NCI-H446 treated with DMSO at 0.1 percent for 48 hours (cell line): ENCODE measurements around the gene MT1M.
A peak's percentile ranks its signal among the peaks of the same experiment; 100 is the strongest.
"Not testable (repeated sequence)": the region's sequence is repeated elsewhere in the genome, so short reads cannot be mapped to it uniquely, and the experiment has no call there.

ENCODE experiments used
- DNase-seq: peaks from one replicate; lab custom pipeline; 2025; lab: John Stamatoyannopoulos, UW

MT1M gene

DNA sequence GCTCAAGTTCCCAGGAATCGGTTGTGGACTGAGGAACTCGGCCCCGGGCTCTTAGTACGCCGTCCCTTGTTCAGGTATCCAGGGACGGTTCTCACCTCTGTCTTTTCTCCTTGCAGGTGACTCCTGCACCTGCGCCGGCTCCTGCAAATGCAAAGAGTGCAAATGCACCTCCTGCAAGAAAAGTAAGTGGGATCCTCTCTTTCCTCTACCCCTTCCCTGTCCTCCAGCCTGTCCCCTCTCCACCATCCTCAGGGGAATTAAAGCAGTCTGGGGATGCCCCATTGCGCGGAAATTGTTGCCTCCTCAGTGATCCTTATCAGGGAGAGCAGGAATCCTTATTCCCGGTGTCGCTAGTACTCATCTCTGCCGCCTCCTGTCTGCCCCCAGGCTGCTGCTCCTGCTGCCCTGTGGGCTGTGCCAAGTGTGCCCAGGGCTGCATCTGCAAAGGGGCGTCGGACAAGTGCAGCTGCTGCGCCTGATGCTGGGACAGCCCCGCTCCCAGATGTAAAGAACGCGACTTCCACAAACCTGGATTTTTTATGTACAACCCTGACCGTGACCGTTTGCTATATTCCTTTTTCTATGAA is 23.5 kb upstream of the MT1M start:
- DNase-seq: no peak

DNA sequence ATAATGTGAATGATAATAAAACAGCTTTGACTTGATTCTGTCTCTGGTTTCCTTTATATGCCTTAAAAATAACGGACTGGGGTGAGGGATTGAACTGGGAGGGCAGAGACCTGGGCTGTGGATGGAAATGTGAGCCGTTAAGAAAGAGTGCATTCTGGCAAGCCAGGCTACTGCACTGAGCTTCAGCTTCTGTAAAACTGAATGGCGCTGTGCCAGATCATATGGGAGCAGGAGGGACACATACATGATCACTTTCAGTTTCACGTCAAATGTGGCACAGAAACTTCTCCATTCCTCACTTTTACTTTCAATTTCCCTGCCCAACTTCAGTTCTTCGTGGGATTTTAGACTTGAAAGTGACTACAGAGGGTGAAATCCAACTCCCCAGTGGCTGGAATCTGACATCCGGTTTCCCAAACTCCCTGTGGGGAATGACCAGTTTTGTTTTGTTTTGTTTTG is 23.0 kb upstream of the MT1M start:
- peak; percentile 5 for DNase-seq

DNA sequence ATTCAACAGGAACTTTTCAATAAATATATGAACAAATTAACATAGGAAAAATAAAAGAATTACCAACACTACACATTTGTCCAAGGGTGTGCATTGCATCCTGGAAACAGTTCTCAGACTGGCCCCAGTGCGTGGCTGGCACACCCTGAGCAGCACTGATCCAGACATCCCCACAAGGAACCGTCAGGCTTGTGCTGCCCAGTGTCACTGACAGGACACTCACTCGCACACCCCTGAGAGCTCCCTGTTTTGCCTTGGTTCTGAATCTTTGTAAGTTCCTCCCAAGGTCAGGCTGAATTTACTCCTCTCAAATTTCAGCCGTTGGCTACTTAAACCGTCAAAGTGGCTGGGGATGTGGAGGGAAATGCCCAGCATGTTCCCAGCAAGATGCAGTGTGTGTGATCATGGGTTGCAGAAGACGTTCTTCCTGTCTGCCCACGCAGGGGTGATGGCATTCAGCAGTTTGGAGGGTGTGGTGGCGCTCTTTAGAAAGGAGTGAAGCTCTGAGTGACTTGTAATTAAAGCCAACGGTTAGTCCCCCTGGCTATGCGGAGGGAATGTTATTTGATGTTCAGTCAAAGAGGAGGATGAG is 22.3 kb upstream of the MT1M start:
- DNase-seq: no peak

DNA sequence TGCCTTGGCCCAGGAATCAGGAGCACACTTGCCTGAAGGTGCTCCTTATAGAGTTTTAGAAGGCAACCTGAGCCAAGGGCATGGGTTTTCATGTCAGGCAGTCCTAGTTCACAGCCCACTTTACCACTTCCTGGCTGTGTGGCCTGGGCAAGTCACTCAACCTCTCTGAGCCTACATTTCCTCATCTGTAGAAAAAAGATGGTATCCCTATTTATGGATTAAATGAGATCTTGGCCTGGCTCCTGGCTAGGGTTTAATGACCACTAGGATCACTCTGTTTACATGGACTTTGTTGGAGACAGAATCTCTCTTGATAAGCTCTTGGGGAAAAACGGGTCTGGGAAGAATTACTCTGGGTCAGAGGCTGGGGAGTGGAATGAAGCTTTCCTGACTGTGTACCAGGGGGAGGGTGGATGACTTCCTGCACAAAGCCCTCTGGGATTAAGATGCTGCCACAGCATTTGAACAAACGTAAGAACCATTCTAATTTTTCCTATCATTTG is 21.8 kb upstream of the MT1M start:
- no peak for DNase-seq

DNA sequence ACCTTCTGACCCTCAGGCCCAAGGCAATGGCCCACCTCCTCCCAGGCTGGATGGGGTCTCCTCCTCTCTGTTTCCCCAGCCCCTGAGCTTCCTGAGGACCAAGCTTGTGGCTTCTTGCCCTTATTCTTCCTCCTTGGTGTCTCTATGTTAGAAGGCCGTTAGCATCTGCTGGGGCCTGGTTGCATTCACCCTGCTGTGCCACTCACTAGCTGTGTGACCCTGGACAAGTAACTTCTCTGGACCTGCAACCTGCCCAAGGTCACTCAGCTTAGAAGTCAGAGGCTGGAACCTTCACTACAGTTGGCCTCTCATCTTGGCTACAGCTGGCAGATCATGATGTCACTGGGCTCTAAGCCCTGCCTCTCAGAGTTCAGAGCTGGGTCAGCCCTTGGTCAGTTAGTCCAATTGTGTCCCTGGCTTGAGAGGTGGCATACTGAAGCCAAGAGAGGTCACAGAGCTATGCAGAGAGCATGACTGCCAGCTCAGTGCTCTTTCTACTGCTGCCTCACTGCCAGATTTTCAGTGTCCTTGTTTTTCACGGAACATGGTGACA is 21.1 kb upstream of the MT1M start:
- DNase-seq: no peak

DNA sequence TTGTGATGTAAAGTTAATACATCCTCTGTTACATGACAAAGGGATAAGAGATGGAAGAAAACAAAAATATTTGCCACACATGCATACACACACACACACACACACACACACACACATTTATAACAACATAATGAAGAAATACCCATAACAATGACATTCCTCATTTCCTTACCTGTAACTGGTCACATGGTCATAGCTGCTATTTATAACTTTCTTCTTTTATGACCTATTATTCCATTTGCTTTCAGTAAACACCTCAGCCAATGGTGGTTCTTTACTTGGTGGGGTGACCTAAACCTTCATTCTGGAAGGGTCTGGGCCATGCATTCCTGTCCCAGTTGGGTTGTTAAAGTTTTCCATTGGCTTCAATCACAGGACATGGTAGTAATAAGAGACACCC is 18.8 kb upstream of the MT1M start:
- no peak for DNase-seq

DNA sequence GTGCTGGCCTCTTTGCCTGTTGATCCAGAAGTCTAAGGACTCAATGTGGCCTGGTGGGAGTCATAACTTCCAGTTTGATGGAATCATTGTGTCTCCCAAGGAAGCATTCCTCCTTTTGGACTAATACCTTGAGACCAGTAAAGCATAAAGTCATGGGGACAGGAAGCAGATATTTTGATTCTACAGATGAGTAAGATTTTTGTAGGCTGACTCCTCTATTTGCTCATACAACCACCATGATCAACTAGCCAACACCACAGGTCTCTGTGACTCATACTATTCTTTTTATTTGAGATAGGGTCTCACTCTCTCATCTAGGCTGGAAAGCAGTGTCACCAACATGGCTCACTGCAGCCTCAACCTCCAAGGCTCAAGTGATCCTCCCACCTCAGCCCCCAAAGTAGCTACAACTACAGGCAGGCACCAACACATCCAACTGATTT is 17.9 kb upstream of the MT1M start:
- DNase-seq: no peak

DNA sequence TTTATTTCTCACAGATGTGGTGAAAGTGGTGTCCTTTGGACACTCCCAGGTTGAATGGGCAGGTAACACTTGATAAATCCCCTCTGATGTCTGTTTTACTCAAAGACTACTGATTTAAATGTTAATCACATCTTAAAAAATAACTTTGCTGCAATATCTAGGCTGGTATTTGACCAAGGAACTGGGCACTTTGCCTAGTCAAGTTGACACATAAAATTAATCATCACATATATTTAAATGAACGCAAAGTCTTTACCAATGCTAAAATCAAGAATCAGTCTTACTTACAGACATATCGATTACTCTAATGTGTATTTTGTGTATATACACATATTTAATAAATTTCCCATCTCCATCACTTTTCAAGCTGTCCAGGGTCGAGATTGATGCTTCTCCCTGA is 17.1 kb upstream of the MT1M start:
- no peak for DNase-seq

DNA sequence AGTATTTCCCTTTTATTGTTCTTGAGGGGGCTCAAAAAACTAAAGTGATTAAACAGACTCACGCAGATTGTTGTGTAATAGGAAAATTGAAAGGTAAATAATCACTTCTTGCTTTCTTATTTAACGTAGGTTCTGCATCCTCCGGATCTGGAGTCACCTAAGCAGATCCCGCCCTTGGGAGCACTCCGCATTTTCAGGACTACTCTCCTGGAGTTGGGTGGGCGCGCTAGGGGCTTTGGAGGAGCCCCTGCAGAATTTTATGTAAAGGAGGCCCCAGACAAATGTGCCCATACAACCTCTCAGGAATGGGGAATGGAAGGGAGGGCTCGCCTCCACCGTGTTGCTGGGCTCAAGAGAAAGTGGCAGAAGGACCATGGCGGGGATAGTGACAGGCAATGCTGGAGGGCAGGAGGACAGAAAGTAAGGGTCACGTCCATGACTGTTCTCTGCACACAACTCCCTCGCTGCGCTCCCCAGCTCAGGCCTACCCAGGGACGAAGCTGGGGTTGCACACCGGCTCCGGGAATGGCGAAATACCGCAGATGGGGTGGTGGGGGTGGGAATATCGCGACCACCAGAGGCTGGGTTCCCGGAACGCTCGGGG is 15.7 kb upstream of the MT1M start:
- no peak for DNase-seq

DNA sequence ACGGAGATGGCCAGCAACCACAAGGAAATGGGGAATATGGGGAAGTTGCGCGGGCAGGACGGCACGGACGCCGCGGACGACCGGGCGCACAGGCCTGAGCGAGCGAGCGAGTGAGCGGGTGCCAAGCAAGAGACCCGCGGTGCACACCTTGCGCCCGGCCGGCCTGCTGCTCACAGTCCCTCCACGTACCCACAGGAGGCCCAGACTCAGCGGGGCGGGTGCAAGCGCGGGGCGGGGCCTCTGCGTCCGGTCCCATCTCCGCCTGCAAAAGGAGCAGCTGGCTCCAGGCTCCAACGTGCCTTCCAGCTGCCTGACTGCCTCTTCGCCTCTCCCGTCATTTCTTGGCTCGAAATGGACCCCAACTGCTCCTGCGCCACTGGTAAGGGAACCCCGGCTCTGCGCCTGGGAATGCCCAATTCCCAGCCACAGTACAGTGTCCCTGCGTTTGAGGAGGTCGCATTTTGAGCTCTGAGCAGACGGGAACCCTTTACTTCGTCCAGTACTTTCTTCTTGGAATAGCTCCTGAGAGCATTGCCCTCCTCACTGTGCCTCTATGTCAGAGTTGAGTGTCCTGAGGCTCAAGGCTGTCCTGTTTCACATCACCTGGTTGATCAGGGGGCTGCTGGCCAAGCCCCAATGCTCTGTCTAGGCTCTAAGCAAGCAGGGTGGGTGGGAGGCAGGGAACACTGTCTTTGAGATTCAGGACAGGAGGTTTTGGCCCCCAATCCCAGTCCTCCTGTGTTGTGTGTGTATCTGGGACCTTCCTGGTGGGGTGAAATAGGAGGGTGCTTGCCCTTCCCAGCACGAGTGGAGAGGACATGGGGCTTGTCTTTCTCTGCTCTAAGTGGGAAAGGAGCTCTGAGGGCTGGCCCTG is 15.0 kb upstream of the MT1M start:
- DNase-seq: no peak

DNA sequence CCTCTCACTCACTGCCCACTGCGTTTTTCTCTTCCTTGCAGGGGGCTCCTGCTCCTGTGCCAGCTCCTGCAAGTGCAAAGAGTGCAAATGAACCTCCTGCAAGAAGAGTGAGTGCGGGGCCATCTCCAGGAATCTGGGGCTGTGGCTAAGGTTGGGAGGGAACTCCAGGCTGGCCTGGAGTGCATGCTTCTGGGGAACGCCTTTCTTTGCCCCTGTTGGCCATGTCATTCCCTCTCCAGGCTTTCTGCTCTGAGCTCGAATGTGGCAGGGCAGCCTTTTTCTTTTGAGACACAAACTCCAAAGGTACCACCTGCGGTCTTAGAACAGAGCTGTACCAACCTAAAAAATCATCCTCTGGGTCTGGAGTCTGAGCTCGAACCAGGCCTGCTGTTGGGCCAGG is 14.3 kb upstream of the MT1M start:
- DNase-seq: no peak

DNA sequence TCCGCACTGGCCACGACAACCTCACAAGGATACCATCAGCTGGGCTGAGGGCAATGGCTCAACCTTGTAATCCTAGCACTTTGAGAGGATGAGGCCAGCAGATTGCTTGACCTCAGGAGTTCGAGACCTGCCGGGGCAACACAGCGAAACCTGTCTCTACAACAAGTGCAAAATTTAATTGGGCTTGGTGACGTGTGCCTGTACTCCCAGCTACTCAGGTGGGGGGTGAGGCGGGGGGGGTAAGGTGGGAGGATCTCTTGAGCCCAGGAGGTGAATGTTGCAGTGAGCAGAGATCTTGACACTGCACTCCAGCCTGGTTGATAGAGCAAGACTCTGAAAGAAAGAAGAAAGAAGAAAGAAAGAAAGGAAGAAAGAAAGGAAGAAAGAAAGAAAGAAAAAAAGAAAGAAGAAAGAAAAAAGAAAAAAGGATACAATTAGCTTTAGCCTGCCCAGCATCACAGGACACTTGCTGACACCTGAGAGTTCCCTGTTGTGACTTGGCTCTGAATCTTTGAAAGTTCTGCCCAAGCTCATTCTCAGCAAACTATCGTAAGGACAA is 12.0 kb upstream of the MT1M start:
- no peak for DNase-seq

DNA sequence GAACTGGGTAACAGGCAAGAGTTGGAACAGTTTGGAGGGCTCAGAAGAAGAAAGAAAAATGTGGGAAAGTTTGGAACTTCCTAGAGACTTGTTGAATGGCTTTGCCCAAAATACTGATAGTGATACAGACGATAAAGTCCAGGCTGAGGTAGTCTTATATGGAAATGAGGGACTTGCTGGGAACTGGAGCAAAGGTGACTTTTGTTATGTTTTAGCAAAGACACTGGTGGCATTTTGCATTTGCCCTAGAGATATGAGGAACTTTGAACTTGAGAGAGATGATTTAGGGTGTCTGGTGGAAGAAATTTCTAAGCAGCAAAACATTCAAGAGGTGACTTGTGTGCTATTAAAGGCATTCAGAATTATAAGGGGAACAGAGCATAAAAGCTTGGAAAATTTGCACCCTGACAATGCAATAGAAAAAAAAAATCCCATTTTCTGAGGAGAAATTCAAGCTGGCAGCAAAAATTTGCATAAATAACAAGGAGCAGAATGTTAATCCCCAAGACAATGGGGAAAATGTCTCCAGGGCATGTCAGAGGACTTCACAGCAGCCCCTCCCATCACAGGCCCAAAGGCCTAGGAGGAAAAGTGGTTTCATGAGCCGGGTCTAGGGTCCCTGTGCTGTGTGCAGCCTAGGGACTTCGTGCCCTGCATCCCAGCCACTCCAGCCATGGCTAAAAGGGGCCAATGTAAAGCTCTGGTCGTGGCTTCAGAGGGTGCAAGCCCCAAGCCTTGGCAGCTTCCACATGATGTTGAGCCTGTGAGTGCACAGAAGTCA is 10.6 kb upstream of the MT1M start:
- not testable (repeated sequence) for DNase-seq

DNA sequence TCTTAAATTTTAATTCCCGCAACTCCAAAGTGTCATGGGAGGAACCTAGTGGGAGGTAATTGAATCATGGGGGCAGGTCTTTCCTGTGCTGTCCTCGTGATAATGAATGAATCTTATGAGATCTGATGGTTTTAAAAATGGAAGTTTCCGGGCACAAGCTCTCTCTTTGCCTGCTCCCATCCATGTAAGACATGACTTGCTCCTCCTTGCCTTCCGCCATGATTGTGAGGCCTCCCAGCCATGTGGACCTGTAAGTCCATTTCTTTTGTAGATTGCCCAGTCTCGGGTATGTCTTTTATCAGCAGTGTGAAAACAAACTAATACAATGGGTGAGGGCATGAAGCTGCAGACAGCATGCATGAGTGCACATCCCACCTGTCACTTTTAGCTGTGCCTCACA is 9.3 kb upstream of the MT1M start:
- not testable (repeated sequence) for DNase-seq

DNA sequence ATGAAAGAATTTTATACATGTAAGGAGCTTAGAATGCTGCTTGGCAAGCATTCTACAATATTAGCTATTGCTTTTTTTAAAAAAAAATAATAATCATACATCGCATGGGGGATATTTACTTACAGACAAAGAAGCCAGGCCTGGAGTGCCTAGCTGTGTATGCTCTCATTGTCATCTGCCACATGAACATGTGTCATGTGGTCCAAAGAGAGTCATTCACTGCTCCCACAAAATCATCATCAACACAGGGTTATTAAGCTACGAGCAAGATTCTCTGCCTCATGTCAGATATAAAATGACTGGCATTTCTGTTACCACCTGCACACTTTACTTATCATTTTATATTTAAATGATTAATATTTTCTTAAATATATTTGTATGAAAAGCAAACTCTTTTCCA is 8.8 kb upstream of the MT1M start:
- DNase-seq: no peak

DNA sequence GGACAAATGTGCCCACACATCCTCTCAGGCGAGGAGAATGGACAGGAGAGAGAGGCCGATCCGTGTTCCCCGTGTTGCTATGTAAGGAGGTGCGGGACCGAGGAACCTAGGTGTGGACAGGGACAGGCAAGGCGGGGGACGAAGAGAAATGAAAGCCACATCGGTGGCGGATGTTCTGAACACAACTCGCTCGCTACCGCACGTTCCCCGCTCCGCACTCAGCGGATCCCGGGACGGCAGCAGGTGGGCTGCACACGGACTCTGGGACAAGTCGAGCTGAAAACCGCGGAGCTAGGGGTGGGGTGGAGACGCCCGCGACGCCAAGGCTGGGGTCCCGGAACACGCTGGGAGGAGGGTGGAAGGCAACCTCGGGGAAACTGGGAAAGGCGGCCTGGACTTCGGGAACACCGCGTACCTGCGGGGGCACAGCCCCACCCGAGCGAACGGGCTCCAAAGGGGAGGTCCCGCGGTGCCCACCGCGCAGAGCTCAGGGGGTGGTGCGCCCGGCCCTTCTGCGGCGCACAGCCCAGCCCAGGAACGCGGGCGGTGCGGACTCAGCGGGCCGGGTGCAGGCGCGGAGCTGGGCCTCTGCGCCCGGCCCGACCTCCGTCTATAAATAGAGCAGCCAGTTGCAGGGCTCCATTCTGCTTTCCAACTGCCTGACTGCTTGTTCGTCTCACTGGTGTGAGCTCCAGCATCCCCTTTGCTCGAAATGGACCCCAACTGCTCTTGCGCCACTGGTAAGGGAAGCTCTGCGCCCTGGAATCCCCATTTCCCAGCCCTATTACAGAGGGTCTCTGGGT is 7.1 kb upstream of the MT1M start, which contains the start of gene MT1E:
Gene MT1E, plus strand, starts transcription at position 642 of the 803 bp plus-strand sequence. Its CDS starts 71 bp downstream, at position 713.
- no peak for DNase-seq

DNA sequence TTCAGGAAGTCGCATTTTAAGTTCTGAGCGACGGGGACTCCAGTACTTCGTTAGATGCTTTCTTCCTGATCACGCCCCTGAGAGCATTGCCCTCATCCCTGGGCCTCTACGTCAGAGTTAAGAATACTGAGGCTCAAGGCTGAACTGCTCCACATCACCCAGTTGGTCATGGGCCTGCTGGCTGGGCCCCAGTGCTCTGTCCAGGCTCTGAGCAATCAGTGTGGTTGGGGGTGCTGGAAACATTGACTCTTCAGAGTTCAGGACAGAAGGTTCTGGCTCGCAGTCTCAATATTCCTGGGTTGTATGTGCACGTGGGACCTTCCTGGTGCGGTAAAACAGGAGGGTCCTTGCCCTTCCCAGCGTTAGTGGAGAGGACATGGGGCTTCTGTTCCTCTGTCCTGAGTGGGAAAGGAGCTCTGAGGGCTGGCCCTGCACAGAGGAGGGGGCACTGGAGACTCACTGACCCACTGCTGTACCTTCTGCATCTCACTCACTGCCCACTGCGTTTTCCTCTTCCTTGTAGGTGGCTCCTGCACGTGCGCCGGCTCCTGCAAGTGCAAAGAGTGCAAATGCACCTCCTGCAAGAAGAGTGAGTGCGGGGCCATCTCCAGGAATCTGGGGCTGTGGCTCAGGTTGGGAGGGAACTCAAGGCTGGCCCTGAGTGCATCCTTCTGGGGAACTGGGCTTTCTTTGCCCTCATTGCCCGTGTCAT is 6.4 kb upstream of the MT1M start:
- no peak for DNase-seq

DNA sequence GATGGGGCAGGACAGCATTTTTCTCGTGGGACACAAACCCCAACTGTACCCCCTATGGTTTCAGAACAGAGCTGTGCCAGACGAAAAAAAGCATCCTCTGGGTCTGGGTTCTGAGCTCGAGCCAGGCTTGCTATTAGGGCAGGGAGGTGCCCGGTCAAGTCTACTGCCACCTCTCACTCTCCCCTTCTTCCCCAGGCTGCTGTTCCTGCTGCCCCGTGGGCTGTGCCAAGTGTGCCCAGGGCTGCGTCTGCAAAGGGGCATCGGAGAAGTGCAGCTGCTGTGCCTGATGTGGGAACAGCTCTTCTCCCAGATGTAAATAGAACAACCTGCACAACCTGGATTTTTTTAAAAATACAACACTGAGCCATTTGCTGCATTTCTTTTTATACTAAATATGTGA is 5.8 kb upstream of the MT1M start:
- DNase-seq: no peak
